NCI-H2029 treated with DMSO at 0.1 percent for 48 hours (cell line): ENCODE measurements around the gene ARHGAP10.
"Not testable (repeated sequence)": the region's sequence is repeated elsewhere in the genome, so short reads cannot be mapped to it uniquely, and the experiment has no call there.

Source experiments
- DNase-seq: peaks from one replicate; lab custom pipeline; 2025; lab: John Stamatoyannopoulos, UW

ARHGAP10 gene

GRCh38 chr4:147985376-147985775, 253.5 kb downstream of the ARHGAP10 start:
- DNase-seq, result no peak

- no peak for DNase-seq
These were observed 255.4 kb downstream of the ARHGAP10 start for GRCh38 chr4:147987252-147987651.

GRCh38 chr4:147991543-147992283, 259.8 kb downstream of the ARHGAP10 start:
- DNase-seq, result no peak

GRCh38 chr4:147994076-147994475, 262.2 kb downstream of the ARHGAP10 start:
- DNase-seq, result no peak

GRCh38 chr4:147994491-147995385, 262.9 kb downstream of the ARHGAP10 start:
- DNase-seq, result no peak

GRCh38 chr4:147996859-147997258, 265.0 kb downstream of the ARHGAP10 start:
- DNase-seq, result no peak

- not testable (repeated sequence) for DNase-seq
These were observed 268.1 kb downstream of the ARHGAP10 start for GRCh38 chr4:148000038-148000437.

- DNase-seq, result no peak
These were observed 272.5 kb downstream of the ARHGAP10 start for GRCh38 chr4:148004228-148004857.

- DNase-seq, result no peak
These were observed 274.1 kb downstream of the ARHGAP10 start for GRCh38 chr4:148006001-148006400.

- DNase-seq, result no peak
These were observed 275.4 kb downstream of the ARHGAP10 start for GRCh38 chr4:148007314-148007760.

- no peak for DNase-seq
These were observed 275.9 kb downstream of the ARHGAP10 start for GRCh38 chr4:148007792-148008191.

GRCh38 chr4:148015058-148015457, 283.2 kb downstream of the ARHGAP10 start:
- no peak for DNase-seq

GRCh38 chr4:148015468-148015867, 283.6 kb downstream of the ARHGAP10 start:
- no peak for DNase-seq

GRCh38 chr4:148016063-148016637, 284.3 kb downstream of the ARHGAP10 start:
- no peak for DNase-seq

- no peak for DNase-seq
These were observed 285.9 kb downstream of the ARHGAP10 start for GRCh38 chr4:148017801-148018200.

GRCh38 chr4:148021686-148022085, 289.8 kb downstream of the ARHGAP10 start:
- no peak for DNase-seq

GRCh38 chr4:148022975-148023374, 291.1 kb downstream of the ARHGAP10 start:
- DNase-seq, result no peak

GRCh38 chr4:148023512-148024181, 291.8 kb downstream of the ARHGAP10 start:
- no peak for DNase-seq

GRCh38 chr4:148025981-148026380, 294.1 kb downstream of the ARHGAP10 start:
- no peak for DNase-seq

- no peak for DNase-seq
These were observed 295.3 kb downstream of the ARHGAP10 start for GRCh38 chr4:148027201-148027600.

- no peak for DNase-seq
These were observed 297.9 kb downstream of the ARHGAP10 start for GRCh38 chr4:148029781-148030180.
